Vagina (tissue), 2 donors: Measurements from ENCODE around the gene MMP20.

ENCODE experiments used
- POLR2AphosphoS5 ChIP-seq, 2 donors: sonication (generic); formaldehyde crosslinking; IDR thresholded peaks; one replicate each; pipeline ENCODE4 v1.9.0; 2017; ENCODE audit warnings: antibody characterized with exemption in 2 of 2, mild to moderate bottlenecking in 2 of 2, low read depth in 1 of 2; ENCODE audit not compliant: insufficient read depth in 1 of 2
- TF ChIP-seq, protein P1 (sequence below), 3 experiments: fragments of 450-650 bp in 2 of 3; fragments of 200-600 bp in 1 of 3; sonication (generic) in 1 of 3; IDR thresholded peaks; one replicate each; pipeline ENCODE4 v1.5.1; 2017 to 2019; ENCODE audit warnings: antibody characterized with exemption in 3 of 3, mild to moderate bottlenecking in 2 of 3, moderate library complexity in 2 of 3

DNA sequence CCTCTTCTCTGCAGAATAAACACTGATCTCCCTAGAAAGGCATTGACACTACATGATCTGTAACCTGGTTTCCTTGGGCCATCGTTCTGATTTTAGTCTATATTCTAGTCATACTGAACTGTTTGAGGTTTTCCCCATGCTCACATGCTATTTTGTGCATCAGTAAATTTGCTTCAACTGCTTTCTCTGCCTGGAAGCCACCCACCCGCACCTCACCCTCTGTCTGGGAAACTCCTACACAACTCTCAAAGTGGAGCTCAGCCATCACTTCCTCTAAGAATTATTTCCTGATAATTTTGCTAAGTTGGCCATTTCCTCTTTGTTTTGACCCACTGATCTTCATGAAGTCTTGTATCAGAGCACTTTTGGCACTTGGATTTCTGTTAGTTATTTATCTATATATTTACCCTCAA is 36.1 kb downstream of the MMP20 start:
- TF ChIP-seq, protein P1, sequence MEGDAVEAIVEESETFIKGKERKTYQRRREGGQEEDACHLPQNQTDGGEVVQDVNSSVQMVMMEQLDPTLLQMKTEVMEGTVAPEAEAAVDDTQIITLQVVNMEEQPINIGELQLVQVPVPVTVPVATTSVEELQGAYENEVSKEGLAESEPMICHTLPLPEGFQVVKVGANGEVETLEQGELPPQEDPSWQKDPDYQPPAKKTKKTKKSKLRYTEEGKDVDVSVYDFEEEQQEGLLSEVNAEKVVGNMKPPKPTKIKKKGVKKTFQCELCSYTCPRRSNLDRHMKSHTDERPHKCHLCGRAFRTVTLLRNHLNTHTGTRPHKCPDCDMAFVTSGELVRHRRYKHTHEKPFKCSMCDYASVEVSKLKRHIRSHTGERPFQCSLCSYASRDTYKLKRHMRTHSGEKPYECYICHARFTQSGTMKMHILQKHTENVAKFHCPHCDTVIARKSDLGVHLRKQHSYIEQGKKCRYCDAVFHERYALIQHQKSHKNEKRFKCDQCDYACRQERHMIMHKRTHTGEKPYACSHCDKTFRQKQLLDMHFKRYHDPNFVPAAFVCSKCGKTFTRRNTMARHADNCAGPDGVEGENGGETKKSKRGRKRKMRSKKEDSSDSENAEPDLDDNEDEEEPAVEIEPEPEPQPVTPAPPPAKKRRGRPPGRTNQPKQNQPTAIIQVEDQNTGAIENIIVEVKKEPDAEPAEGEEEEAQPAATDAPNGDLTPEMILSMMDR (IDR thresholded peaks at IDR 0.05) = no peak
- no peak for TF ChIP-seq POLR2AphosphoS5 (IDR thresholded peaks at IDR 0.05; ENCODE audit: insufficient read depth in 1 of 2, low read depth in 1 of 2)
